Mucosa of rectum (tissue), 2 donors: ENCODE results near the gene SP2.

Experiments used
- H3K27ac ChIP-seq, 2 donors: one replicate each; pipeline ENCODE4 v1.7.0; 2013; ENCODE audit warnings: inconsistent platforms in 2 of 2, low read depth in 2 of 2, low read length in 2 of 2
- H3K27me3 ChIP-seq, 2 donors: one replicate each; pipeline ENCODE4 v1.7.0; 2013; ENCODE audit warnings: low read length in 2 of 2; ENCODE audit not compliant: control insufficient read depth in 2 of 2, insufficient read depth in 2 of 2
- H3K36me3 ChIP-seq, 2 donors: one replicate each; pipeline ENCODE4 v1.7.0; 2013; ENCODE audit warnings: low read length in 2 of 2; ENCODE audit not compliant: control insufficient read depth in 2 of 2, insufficient read depth in 2 of 2
- H3K4me1 ChIP-seq, 2 donors: one replicate each; pipeline ENCODE4 v1.7.0; 2013; ENCODE audit warnings: low read length in 2 of 2, mild to moderate bottlenecking in 1 of 2; ENCODE audit not compliant: control insufficient read depth in 2 of 2, insufficient read depth in 2 of 2
- H3K4me3 ChIP-seq, 2 donors: one replicate each; pipeline ENCODE4 v1.7.0; 2013; ENCODE audit warnings: low read length in 2 of 2
- H3K9ac ChIP-seq, 2 donors: one replicate each; pipeline ENCODE4 v1.7.0; 2013; ENCODE audit warnings: low read length in 2 of 2, low read depth in 1 of 2, mild to moderate bottlenecking in 1 of 2
- H3K9me3 ChIP-seq, 2 donors: one replicate each; pipeline ENCODE4 v1.7.0; 2013; ENCODE audit warnings: low read length in 2 of 2; ENCODE audit not compliant: control insufficient read depth in 2 of 2
- donor health status: healthy.
- donor health status: Normal muscosa, but diverticular disease.

SP2 gene

DNA sequence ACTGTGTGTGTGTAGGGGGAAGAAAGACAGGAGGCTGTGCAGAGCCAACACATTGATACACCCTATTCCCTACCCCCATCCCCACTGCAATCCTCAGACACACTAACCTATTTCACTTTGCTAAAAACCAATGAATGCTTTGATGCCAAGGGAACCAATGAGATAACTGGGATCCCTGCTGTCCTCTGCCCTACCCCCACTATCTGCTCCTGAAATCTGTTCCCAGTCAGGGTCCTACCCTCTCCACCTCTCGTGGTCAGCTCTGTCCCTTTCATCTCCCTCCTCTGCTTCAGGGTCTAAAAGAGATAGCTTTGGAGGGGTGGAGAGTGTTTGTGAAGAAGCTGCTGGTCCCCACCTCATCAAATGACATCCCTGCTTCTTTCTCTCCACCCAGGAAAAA is 26.0 kb upstream of the SP2 start:
- H3K36me3 ChIP-seq, result no peaks in the 10 kb centered on the region
- no peak overlapping the region for H3K27ac ChIP-seq
- H3K9me3 ChIP-seq, result no peaks in the 10 kb centered on the region
- H3K4me3 ChIP-seq, result no peak overlapping the region
- H3K4me1 ChIP-seq, result no peaks in the 10 kb centered on the region
- H3K9ac ChIP-seq, result no peak overlapping the region
- peaks cover 0 to 8% of the 10 kb centered on the region in 2 donors for H3K27me3 ChIP-seq

GRCh38 chr17:47871048-47871447 is 25.0 kb upstream of the SP2 start:
- no peak overlapping the region for H3K9ac ChIP-seq
- no peaks in the 10 kb centered on the region for H3K4me1 ChIP-seq
- H3K27me3 ChIP-seq, result peaks cover 0 to 8% of the 10 kb centered on the region in 2 donors
- H3K9me3 ChIP-seq, result no peaks in the 10 kb centered on the region
- no peak overlapping the region for H3K27ac ChIP-seq
- no peaks in the 10 kb centered on the region for H3K36me3 ChIP-seq
- no peak overlapping the region for H3K4me3 ChIP-seq

- H3K27ac ChIP-seq, result no peak overlapping the region
- H3K9ac ChIP-seq, result no peak overlapping the region
- H3K36me3 ChIP-seq, result no peaks in the 10 kb centered on the region
- H3K4me1 ChIP-seq, result no peaks in the 10 kb centered on the region
- peaks cover 0 to 8% of the 10 kb centered on the region in 2 donors for H3K27me3 ChIP-seq
- no peak overlapping the region for H3K4me3 ChIP-seq
- no peaks in the 10 kb centered on the region for H3K9me3 ChIP-seq
Observed at GRCh38 chr17:47872019-47872650, 23.9 kb upstream of the SP2 start.

- Histone ChIP-seq H3K9me3 (no peaks in the 10 kb centered on the region), H3K27me3 (peaks cover 0 to 8% of the 10 kb centered on the region in 2 donors), H3K36me3 (no peaks in the 10 kb centered on the region), H3K27ac (no peak overlapping the region), H3K4me3 (no peak overlapping the region), H3K9ac (no peak overlapping the region), H3K4me1 (no peaks in the 10 kb centered on the region)
Observed at GRCh38 chr17:47872651-47873161, 23.3 kb upstream of the SP2 start.

DNA sequence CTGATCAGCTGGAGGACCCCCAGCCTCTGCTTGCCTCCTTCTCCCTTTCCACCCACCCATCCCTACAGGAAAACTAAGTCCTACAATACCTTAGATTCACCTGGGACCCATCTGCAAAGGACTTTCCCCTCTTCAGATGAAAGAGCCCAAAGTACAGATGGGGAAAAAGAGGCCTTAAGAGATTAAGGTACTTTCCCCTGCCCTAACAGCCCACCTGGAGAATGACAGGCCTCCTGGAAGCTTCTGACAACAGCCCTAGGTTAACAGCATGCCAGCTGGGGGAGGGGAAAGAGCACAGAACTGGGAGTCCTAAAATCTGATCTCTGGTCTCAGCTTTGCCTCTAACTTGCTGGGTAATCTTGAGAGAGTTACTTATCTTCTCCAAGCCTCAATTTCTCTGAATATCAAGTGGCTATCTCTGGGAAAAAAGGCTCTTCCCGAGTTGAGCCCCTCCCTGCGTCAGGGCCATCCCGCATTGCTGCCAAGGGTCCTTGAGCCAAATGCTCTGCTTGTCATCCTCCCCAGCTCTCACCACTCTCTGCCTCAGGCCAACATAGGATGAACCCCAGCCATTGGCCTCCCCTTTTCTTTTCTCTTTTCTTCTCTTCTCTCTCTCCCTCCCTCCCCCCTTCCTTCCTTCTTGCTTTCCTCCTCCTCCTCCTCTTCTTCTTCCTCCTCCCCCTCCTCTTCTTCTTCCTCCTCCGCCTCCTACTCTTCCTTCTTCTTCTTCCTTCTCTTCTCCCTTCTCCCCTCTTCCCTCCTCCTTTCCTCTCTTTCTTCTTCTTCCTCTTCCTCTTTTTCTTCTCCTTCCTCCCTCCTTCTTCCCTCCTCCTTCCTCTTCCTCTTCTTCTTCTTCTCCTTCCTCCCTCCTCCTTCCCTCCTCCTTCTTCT is 22.6 kb upstream of the SP2 start:
- no peak overlapping the region for H3K9ac ChIP-seq
- H3K36me3 ChIP-seq, result no peaks in the 10 kb centered on the region
- H3K27me3 ChIP-seq, result peaks cover 0 to 8% of the 10 kb centered on the region in 2 donors
- no peaks in the 10 kb centered on the region for H3K9me3 ChIP-seq
- H3K4me3 ChIP-seq, result no peak overlapping the region
- no peaks in the 10 kb centered on the region for H3K4me1 ChIP-seq
- H3K27ac ChIP-seq, result no peak overlapping the region

DNA sequence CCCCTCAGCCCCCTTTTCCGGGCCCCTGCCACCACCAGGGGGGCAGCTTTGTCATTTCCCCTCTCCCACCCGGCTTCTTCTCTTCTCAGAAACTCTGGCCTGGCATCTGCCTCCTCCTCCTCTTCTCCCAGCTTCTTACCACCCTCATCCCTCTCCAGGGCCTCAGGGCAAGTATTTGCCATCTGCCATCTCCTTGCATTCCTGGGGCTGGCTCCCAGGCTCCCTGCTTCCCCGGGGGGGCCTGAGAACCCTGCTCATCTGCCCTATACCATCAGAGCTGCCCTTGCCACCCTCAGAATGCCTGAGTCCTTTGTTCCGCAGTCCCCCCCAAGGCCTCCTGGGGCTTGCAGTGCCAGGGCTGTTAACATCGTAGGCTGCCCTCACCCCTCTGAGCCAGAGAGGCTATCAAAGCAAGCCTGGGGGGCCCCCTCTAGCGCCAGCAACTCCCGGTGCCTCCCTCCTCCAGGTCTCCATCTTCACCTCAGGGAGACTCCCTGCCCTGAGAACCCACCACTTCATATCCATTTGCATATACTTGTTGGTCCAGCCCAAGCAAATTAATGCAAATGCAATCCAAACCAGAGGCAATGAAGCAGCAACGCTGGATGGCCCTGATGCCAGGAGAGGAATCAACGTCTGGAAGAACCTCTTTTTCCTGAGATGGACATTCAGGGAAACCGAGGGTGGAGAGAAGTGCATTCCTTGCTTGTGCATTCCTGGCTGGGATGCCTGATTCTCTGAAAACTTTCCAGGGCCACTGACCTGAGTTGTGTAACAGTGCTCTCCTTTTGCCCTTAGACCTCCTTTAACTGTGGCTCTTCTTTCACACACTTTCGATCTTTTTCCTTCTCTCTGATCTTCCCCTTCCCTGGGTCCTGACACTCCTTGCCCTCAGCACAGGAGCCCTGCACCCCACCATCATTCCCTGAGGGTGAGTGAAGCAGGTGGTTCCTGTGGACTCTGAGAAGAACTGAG is 20.7 kb upstream of the SP2 start:
- no peaks in the 10 kb centered on the region for H3K9me3 ChIP-seq
- H3K9ac ChIP-seq, result no peak overlapping the region
- no peaks in the 10 kb centered on the region for H3K36me3 ChIP-seq
- no peak overlapping the region for H3K4me3 ChIP-seq
- H3K4me1 ChIP-seq, result no peaks in the 10 kb centered on the region
- no peak overlapping the region for H3K27ac ChIP-seq
- H3K27me3 ChIP-seq, result peaks cover 0 to 4% of the 10 kb centered on the region in 2 donors

DNA sequence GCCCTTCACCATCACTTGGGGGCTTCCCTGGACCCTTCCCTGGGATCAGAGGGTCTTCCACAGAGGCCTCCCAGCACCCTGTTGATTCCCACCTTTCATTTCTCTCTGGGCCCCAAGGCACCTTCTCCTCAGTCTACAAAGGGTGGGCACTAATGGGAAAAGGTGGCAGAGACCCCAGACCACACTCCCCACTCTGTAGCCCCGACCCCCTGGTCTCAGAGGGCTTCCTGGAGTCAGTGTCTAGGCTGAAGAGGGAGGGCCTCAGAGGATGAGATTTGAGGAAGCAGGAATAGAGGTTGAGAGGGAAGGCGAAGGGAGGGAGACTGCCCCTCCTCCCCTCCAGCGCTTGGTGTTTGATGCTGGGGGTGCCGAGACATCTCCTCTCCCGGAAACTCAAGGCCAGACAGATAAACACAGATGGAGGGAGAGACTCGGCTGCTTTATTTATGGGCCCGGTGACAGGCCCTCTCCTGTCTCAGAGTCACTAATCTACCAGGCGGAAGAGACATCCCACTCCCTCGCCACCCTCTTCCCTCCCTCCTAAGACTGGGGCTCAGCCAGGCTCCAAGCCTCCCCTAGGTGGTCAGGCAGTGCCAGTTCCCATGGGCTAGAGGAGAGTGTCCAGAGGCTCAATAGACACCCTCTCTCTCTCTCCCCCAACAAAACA is 18.5 kb upstream of the SP2 start:
- no peaks in the 10 kb centered on the region for H3K9me3 ChIP-seq
- H3K36me3 ChIP-seq, result no peaks in the 10 kb centered on the region
- H3K9ac ChIP-seq, result no peak overlapping the region
- H3K27ac ChIP-seq, result no peak overlapping the region
- no peak overlapping the region for H3K4me3 ChIP-seq
- H3K4me1 ChIP-seq, result peaks cover 11 to 14% of the 10 kb centered on the region in 2 donors
- H3K27me3 ChIP-seq, result peaks cover 0 to 4% of the 10 kb centered on the region in 2 donors

- no peak overlapping the region for H3K4me3 ChIP-seq
- H3K9ac ChIP-seq, result no peak overlapping the region
- H3K9me3 ChIP-seq, result no peaks in the 10 kb centered on the region
- no peak overlapping the region for H3K27ac ChIP-seq
- H3K4me1 ChIP-seq, result peaks cover 18 to 23% of the 10 kb centered on the region in 2 donors
- no peaks in the 10 kb centered on the region for H3K27me3 ChIP-seq
- no peaks in the 10 kb centered on the region for H3K36me3 ChIP-seq
Observed at GRCh38 chr17:47878203-47879027, 17.6 kb upstream of the SP2 start.
